Hepatocyte (in vitro differentiated cells): ENCODE data around the gene GAGE10. TPM values are rescaled to one million over a fixed set of nuclear protein-coding genes. Genes with fewer than 3 reads are reported as not detected.

Experiments
- DNase-seq: peaks from one replicate; pipeline ENCODE4 v3.0.0-alpha.2; 2016; ENCODE audit warnings: low spot score
- H2AFZ ChIP-seq: fragments of 200-600 bp; sonication (generic); 2 replicates; pipeline ENCODE4 v1.6.0; 2016; ENCODE audit warnings: antibody characterized with exemption, mild to moderate bottlenecking
- H3K27ac ChIP-seq: fragments of 200-600 bp; sonication (generic); 2 replicates; pipeline ENCODE4 v1.5.1; 2016; ENCODE audit warnings: mild to moderate bottlenecking
- H3K27me3 ChIP-seq: fragments of 200-600 bp; sonication (generic); 2 replicates; pipeline ENCODE4 v1.6.1; 2016
- H3K36me3 ChIP-seq: fragments of 200-600 bp; sonication (generic); replicated peaks from 2 replicates; pipeline ENCODE4 v1.5.1; 2016; ENCODE audit warnings: low read depth; ENCODE audit not compliant: insufficient read depth
- H3K4me1 ChIP-seq: fragments of 200-600 bp; sonication (generic); 2 replicates; pipeline ENCODE4 v1.5.1; 2016; ENCODE audit warnings: mild to moderate bottlenecking, moderate library complexity; ENCODE audit not compliant: insufficient read depth
- H3K4me2 ChIP-seq: fragments of 200-600 bp; sonication (generic); 2 replicates; pipeline ENCODE4 v1.6.0; 2016
- H3K4me3 ChIP-seq: fragments of 200-600 bp; sonication (generic); 2 replicates; pipeline ENCODE4 v1.5.1; 2016; ENCODE audit warnings: mild to moderate bottlenecking
- H3K79me2 ChIP-seq: fragments of 200-600 bp; sonication (generic); 2 replicates; pipeline ENCODE4 v1.6.0; 2017; ENCODE audit warnings: mild to moderate bottlenecking
- H3K9me2 ChIP-seq: fragments of 200-600 bp; sonication (generic); replicated peaks from 2 replicates; pipeline ENCODE4 v1.6.0; 2017; ENCODE audit warnings: mild to moderate bottlenecking; ENCODE audit not compliant: insufficient read depth
- H3K9me3 ChIP-seq: fragments of 200-600 bp; sonication (generic); 2 replicates; pipeline ENCODE4 v1.5.1; 2016; ENCODE audit warnings: low read depth, mild to moderate bottlenecking
- H4K20me1 ChIP-seq: fragments of 200-600 bp; sonication (generic); 2 replicates; pipeline ENCODE4 v1.6.0; 2016; ENCODE audit warnings: mild to moderate bottlenecking; ENCODE audit not compliant: insufficient read depth, poor library complexity, severe bottlenecking
- EZH2 ChIP-seq: fragments of 200-600 bp; sonication (generic); IDR thresholded peaks from 2 replicates; pipeline ENCODE4 v1.6.1; 2016; ENCODE audit warnings: antibody characterized with exemption, mild to moderate bottlenecking, borderline replicate concordance
- EZH2phosphoT487 ChIP-seq: fragments of 200-600 bp; sonication (generic); IDR thresholded peaks from one replicate; pipeline ENCODE4 v1.6.1; 2018; ENCODE audit warnings: antibody characterized with exemption, mild to moderate bottlenecking, low read depth, moderate library complexity; ENCODE audit not compliant: unreplicated experiment, severe bottlenecking
- WGBS: methylation state at CpG from one replicate; pipeline ENCODE4 v1.1.6; 2016; ENCODE audit warnings: low lambda C conversion rate; ENCODE audit errors: missing lambda C conversion rate; 5-methylcytosine and 5-hydroxymethylcytosine counted together
- polyA plus RNA-seq: library from polyadenylated mRNA; unstranded; fragments of >200 nt; fragmentation: Nextera tagmentation; extraction: Ambion mirVana; gene quantifications from 2 replicates; pipeline ENCODE4 v1.2.1, GENCODE V29; 2016
- total RNA-seq: library from RNA; depleted of rRNA; stranded (reverse); fragments of >200 nt; gene quantifications from 2 replicates; pipeline ENCODE4 v1.2.3, GENCODE V29; 2014
- TF ChIP-seq, protein P1 (sequence below): fragments of 200-600 bp; sonication (generic); IDR thresholded peaks from 2 replicates; pipeline ENCODE4 v1.5.1; 2016; ENCODE audit warnings: antibody characterized with exemption, mild to moderate bottlenecking; ENCODE audit not compliant: poor library complexity

GAGE10 gene
- total and polyA plus RNA-seq, 2 experiments from 2014 or later, result not detected

DNA sequence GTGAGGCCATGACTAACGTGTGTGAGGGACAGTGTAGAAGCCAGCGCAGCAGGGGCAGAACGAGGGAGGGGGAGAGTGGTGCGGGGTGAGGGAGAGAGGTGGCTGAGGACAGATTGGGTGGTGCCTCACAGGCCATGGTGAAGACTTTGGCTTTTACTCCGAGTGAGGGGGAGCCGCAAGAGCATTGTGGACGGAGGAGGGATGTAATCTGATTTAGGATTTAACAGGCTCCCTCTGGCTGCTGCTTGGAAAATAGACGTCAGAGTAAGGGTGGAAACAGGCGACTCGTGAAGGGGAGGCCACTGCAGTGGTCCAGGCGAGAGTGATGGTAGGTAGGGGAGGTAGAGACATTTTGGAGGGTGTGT lies 20.8 kb upstream of the GAGE10 start:
- 56% methylated on average over 11 of the region's 11 CpGs for WGBS
- H3K27me3 ChIP-seq, result no peaks in the 10 kb centered on the region
- no peaks in the 10 kb centered on the region for H3K9me3 ChIP-seq
- no peak for TF ChIP-seq EZH2phosphoT487
- TF ChIP-seq, protein P1, sequence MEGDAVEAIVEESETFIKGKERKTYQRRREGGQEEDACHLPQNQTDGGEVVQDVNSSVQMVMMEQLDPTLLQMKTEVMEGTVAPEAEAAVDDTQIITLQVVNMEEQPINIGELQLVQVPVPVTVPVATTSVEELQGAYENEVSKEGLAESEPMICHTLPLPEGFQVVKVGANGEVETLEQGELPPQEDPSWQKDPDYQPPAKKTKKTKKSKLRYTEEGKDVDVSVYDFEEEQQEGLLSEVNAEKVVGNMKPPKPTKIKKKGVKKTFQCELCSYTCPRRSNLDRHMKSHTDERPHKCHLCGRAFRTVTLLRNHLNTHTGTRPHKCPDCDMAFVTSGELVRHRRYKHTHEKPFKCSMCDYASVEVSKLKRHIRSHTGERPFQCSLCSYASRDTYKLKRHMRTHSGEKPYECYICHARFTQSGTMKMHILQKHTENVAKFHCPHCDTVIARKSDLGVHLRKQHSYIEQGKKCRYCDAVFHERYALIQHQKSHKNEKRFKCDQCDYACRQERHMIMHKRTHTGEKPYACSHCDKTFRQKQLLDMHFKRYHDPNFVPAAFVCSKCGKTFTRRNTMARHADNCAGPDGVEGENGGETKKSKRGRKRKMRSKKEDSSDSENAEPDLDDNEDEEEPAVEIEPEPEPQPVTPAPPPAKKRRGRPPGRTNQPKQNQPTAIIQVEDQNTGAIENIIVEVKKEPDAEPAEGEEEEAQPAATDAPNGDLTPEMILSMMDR, result peak; percentile 32
- peak; percentile 28 for DNase-seq
- no peaks in the 10 kb centered on the region for H3K79me2 ChIP-seq
- H4K20me1 ChIP-seq, result no peaks in the 10 kb centered on the region
- no peak overlapping the region for H3K27ac ChIP-seq
- H3K4me1 ChIP-seq, result no peaks in the 10 kb centered on the region
- H3K9me2 ChIP-seq, result no peaks in the 10 kb centered on the region
- no peak overlapping the region for H3K4me2 ChIP-seq
- no peak overlapping the region for H3K4me3 ChIP-seq
- no peak overlapping the region for H2AFZ ChIP-seq
- H3K36me3 ChIP-seq, result no peaks in the 10 kb centered on the region

DNA sequence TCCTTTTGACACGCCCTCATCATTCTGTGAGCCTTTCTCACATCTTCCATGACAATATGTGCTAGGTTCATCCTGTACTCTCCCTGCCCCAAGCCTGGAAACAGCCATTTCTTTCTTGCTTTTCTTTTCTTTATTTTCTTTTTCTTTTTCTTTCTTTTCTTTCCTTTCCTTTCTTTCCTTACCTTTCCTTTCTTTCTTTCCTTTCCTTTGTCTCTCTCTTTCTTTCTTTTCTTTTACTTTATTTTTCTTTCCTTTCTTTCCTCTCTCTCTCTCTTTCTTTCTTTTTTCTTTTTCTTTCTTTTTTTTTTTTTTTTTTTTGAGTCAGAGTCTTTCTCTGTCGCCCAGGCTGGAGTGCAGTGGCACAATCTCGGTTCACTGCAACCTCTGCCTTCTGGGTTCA lies 19.2 kb upstream of the GAGE10 start:
- Histone ChIP-seq H3K36me3 (no peaks in the 10 kb centered on the region), H3K9me2 (no peaks in the 10 kb centered on the region), H3K79me2 (no peaks in the 10 kb centered on the region), H3K4me1 (no peaks in the 10 kb centered on the region), H3K9me3 (no peaks in the 10 kb centered on the region), H3K27ac (no peak overlapping the region), H3K27me3 (no peaks in the 10 kb centered on the region), H4K20me1 (no peaks in the 10 kb centered on the region), H3K4me3 (no peak overlapping the region), H2AFZ (no peak overlapping the region), H3K4me2 (no peak overlapping the region)
- no peak for TF ChIP-seq EZH2phosphoT487
- TF ChIP-seq, protein P1, result no peak
- TF ChIP-seq EZH2, result no peak
- 74% methylated on average over 3 of the region's 3 CpGs for WGBS
- no peak for DNase-seq

DNA sequence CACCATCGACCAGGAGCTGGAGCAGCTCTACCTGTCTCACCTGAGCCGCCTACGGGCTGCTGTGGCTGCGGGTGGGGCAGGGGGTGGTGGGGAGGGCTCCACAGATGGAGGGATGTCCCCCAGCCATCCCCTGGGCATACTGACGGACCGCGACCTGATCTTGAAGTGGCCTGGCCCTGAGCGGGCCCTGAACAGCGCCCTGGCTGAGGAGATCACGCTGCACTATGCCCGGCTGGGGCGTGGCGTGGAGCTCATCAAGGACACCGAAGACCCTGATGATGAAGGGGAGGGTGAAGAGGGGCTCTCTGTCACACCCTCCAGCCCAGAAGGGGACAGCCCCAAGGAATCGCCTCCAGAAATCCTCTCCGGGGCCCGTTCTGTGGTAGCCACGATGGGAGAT lies 17.3 kb upstream of the GAGE10 start:
- WGBS, result 94% methylated on average over 18 of the region's 18 CpGs
- H3K9me3 ChIP-seq, result no peaks in the 10 kb centered on the region

More for the DNA sequence above, 17.3 kb upstream of the GAGE10 start:
- no peaks in the 10 kb centered on the region for H3K27me3 ChIP-seq
- H3K9me2 ChIP-seq, result no peaks in the 10 kb centered on the region
- H3K36me3 ChIP-seq, result no peaks in the 10 kb centered on the region
- H4K20me1 ChIP-seq, result no peaks in the 10 kb centered on the region
- H3K4me2 ChIP-seq, result no peak overlapping the region
- no peak overlapping the region for H3K4me3 ChIP-seq
- no peaks in the 10 kb centered on the region for H3K79me2 ChIP-seq
- H2AFZ ChIP-seq, result no peak overlapping the region
- TF ChIP-seq EZH2 (no peak), EZH2phosphoT487 (no peak)
- TF ChIP-seq, protein P1, result no peak
- H3K4me1 ChIP-seq, result no peaks in the 10 kb centered on the region
- H3K27ac ChIP-seq, result no peak overlapping the region
- DNase-seq, result no peak
